K562 (cell line): ENCODE data around the gene MYO9A. TPM values are rescaled to one million over a fixed set of nuclear protein-coding genes. Genes with fewer than 3 reads are reported as not detected.

Source experiments
- ATAC-seq: fragments of 200-7000 bp; cut with Tn5 transposase; 3 replicates; pipeline ENCODE4 v1.9.1; 2020; ENCODE audit warnings: moderate library complexity
- BruUV-seq: library from RNA; stranded (reverse); fragments of 400-500 nt; replicated peaks from 2 replicates; lab custom pipeline; 2021; lab: Mats Ljungman, UMichigan
- CTCF ChIA-PET: fragments of 300-600 bp; formaldehyde crosslinking; extraction: SDS; loops from one replicate; lab custom pipeline; 2021; ENCODE audit warnings: low intra/inter-chr PET ratio; lab: Yijun Ruan, JAX
- POLR2A ChIA-PET: fragments of 300-600, 350-650 bp; sonication (Branson Sonifier 250); formaldehyde crosslinking; extraction: SDS; loops from one replicate; lab custom pipeline; 2021; ENCODE audit warnings: antibody characterized with exemption, inconsistent platforms; lab: Yijun Ruan, JAX
- DNase-seq, 4 experiments: peaks; one replicate each; pipeline versions ENCODE4 v3.0.0 to v3.0.0-alpha.2; 2011 to 2018; ENCODE audit warnings: low spot score in 3 of 4, mixed read lengths in 3 of 4; ENCODE audit errors: extremely low read depth in 1 of 4
- FAIRE-seq: peaks from 2 replicates; lab custom pipeline; 2011; peaks lifted over from hg19 to GRCh38; lab: Jason Lieb, UNC
- H2AFZ ChIP-seq: 2 replicates; pipeline ENCODE4 v1.6.0; 2011; ENCODE audit warnings: low read depth, low read length, control low read depth, inconsistent platforms
- H3K27ac ChIP-seq: fragments of 200-600 bp; 3 replicates; pipeline ENCODE4 v1.8.0; 2011; ENCODE audit warnings: low read depth, mild to moderate bottlenecking, control low read depth, inconsistent platforms, low read length, moderate library complexity, mixed read lengths; ENCODE audit errors: extremely low read depth
- H3K27me3 ChIP-seq, 2 experiments: fragments of 300-600 bp in 1 of 2; 2 replicates in 1 of 2; 3 replicates in 1 of 2; pipeline versions ENCODE4 v1.6.0 to v1.8.0; 2011; ENCODE audit warnings: inconsistent platforms in 2 of 2, low read length in 2 of 2, mild to moderate bottlenecking in 1 of 2, mixed read lengths in 1 of 2, moderate library complexity in 1 of 2; ENCODE audit not compliant: control insufficient read depth in 2 of 2, insufficient read depth in 2 of 2
- H3K36me3 ChIP-seq: fragments of 300-600 bp; 3 replicates; pipeline ENCODE4 v1.8.0; 2011; ENCODE audit warnings: mild to moderate bottlenecking, low read length, inconsistent platforms; ENCODE audit not compliant: control insufficient read depth, insufficient read depth
- H3K4me1 ChIP-seq, 2 experiments: fragments of 200-600 bp in 1 of 2; replicated peaks in 1 of 2; 2 replicates in 1 of 2; 3 replicates in 1 of 2; pipeline versions ENCODE4 v1.5.1 to v1.8.0; 2011; ENCODE audit warnings: inconsistent platforms in 2 of 2, low read length in 2 of 2, mild to moderate bottlenecking in 1 of 2, mixed read lengths in 1 of 2, moderate library complexity in 1 of 2; ENCODE audit not compliant: control insufficient read depth in 2 of 2, insufficient read depth in 2 of 2
- H3K4me2 ChIP-seq: 2 replicates; pipeline ENCODE4 v1.6.1; 2011; ENCODE audit warnings: low read length, control low read depth, inconsistent platforms, mixed read lengths; ENCODE audit not compliant: insufficient read depth
- H3K4me3 ChIP-seq: fragments of 200-600 bp; sonication (generic), shearing (Covaris generic); 2 replicates; pipeline ENCODE4 v1.5.1; 2016; ENCODE audit warnings: control low read depth, inconsistent platforms
- H3K79me2 ChIP-seq: fragments of 200-600 bp; 3 replicates; pipeline ENCODE4 v1.8.0; 2011; ENCODE audit warnings: low read length, inconsistent platforms; ENCODE audit not compliant: control insufficient read depth, insufficient read depth
- H3K9ac ChIP-seq, 2 experiments: 2 replicates each; pipeline versions ENCODE4 v1.6.0 to v1.6.1; 2011; ENCODE audit warnings: low read depth in 2 of 2, low read length in 2 of 2, control low read depth in 1 of 2, inconsistent platforms in 1 of 2, mild to moderate bottlenecking in 1 of 2, mixed read lengths in 1 of 2; ENCODE audit not compliant: insufficient read depth in 1 of 2
- H3K9me1 ChIP-seq: one replicate; pipeline ENCODE4 v1.6.0; 2011; ENCODE audit warnings: inconsistent platforms, mild to moderate bottlenecking, low read length, moderate library complexity; ENCODE audit not compliant: control insufficient read depth, insufficient read depth
- H3K9me3 ChIP-seq: replicated peaks from 2 replicates; pipeline ENCODE4 v1.5.1; 2011; ENCODE audit warnings: low read depth, low read length, inconsistent platforms; ENCODE audit not compliant: control insufficient read depth, insufficient read depth
- H4K20me1 ChIP-seq: replicated peaks from 2 replicates; pipeline ENCODE4 v1.6.1; 2011; ENCODE audit warnings: low read length, inconsistent platforms, mixed read lengths; ENCODE audit not compliant: control insufficient read depth, insufficient read depth
- BRD9 ChIP-seq: fragments of 450-650 bp; IDR thresholded peaks from 2 replicates; pipeline ENCODE4 v1.6.1; 2018; ENCODE audit warnings: low read depth; ENCODE audit not compliant: partially characterized antibody
- CTCF ChIP-seq, 3 experiments: IDR thresholded peaks in 2 of 3; conservative IDR thresholded peaks in 1 of 3; 2 replicates each; pipeline ENCODE4 v1.5.1; 2011 to 2012; ENCODE audit warnings: low read length in 3 of 3, mild to moderate bottlenecking in 3 of 3, control low read depth in 2 of 3, improper control_type of control experiment in 1 of 3, inconsistent platforms in 1 of 3, low read depth in 1 of 3, mixed read lengths in 1 of 3, moderate library complexity in 1 of 3; ENCODE audit not compliant: insufficient read depth in 2 of 3
- ESRRB ChIP-seq: fragments of 250-450 bp; sonication (Bioruptor Pico); IDR thresholded peaks from 2 replicates; pipeline ENCODE4 v1.5.0; 2020; ENCODE audit warnings: mild to moderate bottlenecking, moderate library complexity, borderline replicate concordance
- HMBOX1 ChIP-seq: sonication (generic); IDR thresholded peaks from 2 replicates; pipeline ENCODE4 v1.6.1; 2016
- MTA1 ChIP-seq: fragments of 450-650 bp; IDR thresholded peaks from 2 replicates; pipeline ENCODE4 v1.6.1; 2017; ENCODE audit warnings: borderline replicate concordance
- MXI1 ChIP-seq: IDR thresholded peaks from 2 replicates; pipeline ENCODE4 v1.6.1; 2011; ENCODE audit warnings: low read depth, mild to moderate bottlenecking, improper control_type of control experiment, low read length
- RBBP5 ChIP-seq: fragments of 200-600 bp; sonication (generic); IDR thresholded peaks from 2 replicates; pipeline ENCODE4 v1.6.1; 2012; ENCODE audit warnings: borderline replicate concordance, mild to moderate bottlenecking, low read length, control low read depth, inconsistent platforms; ENCODE audit not compliant: insufficient read depth, poor library complexity, severe bottlenecking
- RBM34 ChIP-seq: fragments of 200-400 bp; formaldehyde crosslinking; IDR thresholded peaks from 2 replicates; pipeline ENCODE4 v1.6.1; 2018; ENCODE audit warnings: low read length, borderline replicate concordance; ENCODE audit not compliant: insufficient read depth
- SMAD2 ChIP-seq: fragments of 150-350 bp; IDR thresholded peaks from 2 replicates; pipeline ENCODE4 v1.6.1; 2014; ENCODE audit warnings: low read depth, mild to moderate bottlenecking, low read length
- ZNF274 ChIP-seq: IDR thresholded peaks from 2 replicates; pipeline ENCODE4 v1.6.1; 2011; ENCODE audit warnings: low read depth, mild to moderate bottlenecking, low read length, moderate library complexity, borderline replicate concordance
- ZNF280A ChIP-seq: fragments of 450-650 bp; IDR thresholded peaks from 2 replicates; pipeline ENCODE4 v1.6.1; 2018; ENCODE audit warnings: mild to moderate bottlenecking, low read depth; ENCODE audit not compliant: partially characterized antibody
- ZNF41 ChIP-seq: fragments of 250-450 bp; sonication (Bioruptor Pico); conservative IDR thresholded peaks from 2 replicates; pipeline ENCODE4 v1.4.0; 2020; ENCODE audit warnings: mild to moderate bottlenecking
- ZNF778 ChIP-seq: fragments of 450-650 bp; formaldehyde crosslinking; IDR thresholded peaks from 2 replicates; pipeline ENCODE4 v1.4.0; 2020; ENCODE audit warnings: mild to moderate bottlenecking, moderate library complexity
- WGBS: fragments of 100-300 bp; shearing (Covaris generic); methylation state at CpG from one replicate; pipeline ENCODE4 v1.1.6; 2016; ENCODE audit warnings: low coverage, mixed read lengths; ENCODE audit not compliant: insufficient coverage; ENCODE audit errors: missing lambda C conversion rate; 5-methylcytosine and 5-hydroxymethylcytosine counted together
- in situ Hi-C: fragments of 300-500 bp; cut with MboI; formaldehyde crosslinking; loops from 4 replicates; pipeline ENCODE4 v1.15.0; 2018; ENCODE audit warnings: inconsistent platforms, mixed read lengths
- intact Hi-C: fragments of 100-400 bp; cut with micrococcal nuclease; formaldehyde crosslinking; loops from 2 replicates; pipeline ENCODE4 v1.14.2; 2022
- polyA plus RNA-seq, 8 experiments: library from polyadenylated mRNA; depleted of rRNA in 4 of 8; stranded (reverse) in 5 of 8; unstranded in 3 of 8; fragments of >200 nt; fragmentation: Nextera tagmentation in 2 of 8; fragmentation: Illumina TruSeq in 1 of 8; extraction: Ambion mirVana in 2 of 8; extraction: Trizol in 1 of 8; gene quantifications; 2 replicates each; pipeline versions ENCODE4 v1.2.1 to v1.2.3, GENCODE V29; 2011 to 2014; ENCODE audit warnings: inconsistent platforms in 1 of 8, missing spikeins in 1 of 8
- total RNA-seq, 7 experiments: library from RNA; depleted of rRNA in 6 of 7; stranded (reverse); fragments of >200 nt in 6 of 7; fragmentation: Illumina TruSeq in 2 of 7; extraction: Trizol in 2 of 7; gene quantifications; 2 replicates each; pipeline versions ENCODE4 v1.2.1 to v1.2.3, GENCODE V29; 2011 to 2021; ENCODE audit warnings: low replicate concordance in 1 of 7

Gene MYO9A
- total and polyA plus RNA-seq, 9 of the 15 experiments (the other 6 are each of a cell fraction or from before 2014, with no cell fraction given) = 1.9 to 15.4 (median 5.8) TPM

GRCh38 chr15:71773206-71773859 lies 344.6 kb downstream of the MYO9A start:
- no peak overlapping the region for H3K4me3 ChIP-seq
- no peaks in the 10 kb centered on the region for H3K9me3 ChIP-seq
- H3K4me2 ChIP-seq = no peak overlapping the region
- H3K9me1 ChIP-seq = no peaks in the 10 kb centered on the region
- TF ChIP-seq CTCF (IDR thresholded peaks at IDR 0.05 in 2 of 3, conservative IDR thresholded peaks at IDR 0.05 in 1 of 3; ENCODE audit: insufficient read depth in 2 of 3, low read depth in 1 of 3, low read length in 3 of 3) = no peak
- TF ChIP-seq ZNF778 = no peak
- TF ChIP-seq ZNF41 (CRISPR knock-in tag) = no peak
- no peak for TF ChIP-seq RBBP5
- TF ChIP-seq ESRRB (CRISPR knock-in tag) = no peak
- no peak for TF ChIP-seq MTA1
- no peak for TF ChIP-seq HMBOX1
- no peak for TF ChIP-seq MXI1
- TF ChIP-seq ZNF280A = no peak
- no peak for TF ChIP-seq RBM34
- TF ChIP-seq ZNF274 = no peak
- no peak for TF ChIP-seq BRD9
- no peak for TF ChIP-seq SMAD2
- ATAC-seq (no peak), DNase-seq (no peak), FAIRE-seq (no peak)
- H3K9ac ChIP-seq = no peak overlapping the region
- peaks cover 0 to 19% of the 10 kb centered on the region in 2 experiments; a peak in 3 of 5 replicates for H3K27me3 ChIP-seq
- H2AFZ ChIP-seq = no peak overlapping the region
- H3K79me2 ChIP-seq = no peaks in the 10 kb centered on the region
- H3K36me3 ChIP-seq = no peaks in the 10 kb centered on the region
- no TSS peak for BruUV-seq
- POLR2A ChIA-PET = interaction anchor here (0.6 kb wide), 1 partner anchor 38 kb away, joined by 5 read pairs; no protein-coding TSS in a partner anchor
- intact Hi-C loops (no loop called here), in situ Hi-C loops (no loop called here)
- 22% methylated on average over 1 of the region's 1 CpG for WGBS
- no peak overlapping the region for H3K27ac ChIP-seq
- no peaks in the 10 kb centered on the region for H4K20me1 ChIP-seq
- H3K4me1 ChIP-seq = no peaks in the 10 kb centered on the region
- CTCF ChIA-PET = no interaction called here
